Measurements from ENCODE around the gene MDH2. TPM values are rescaled to one million over a fixed set of nuclear protein-coding genes. Genes with fewer than 3 reads are reported as not detected.
"Not testable (repeated sequence)": the region's sequence is repeated elsewhere in the genome, so short reads cannot be mapped to it uniquely, and the experiment has no call there.

Gene MDH2
- total RNA-seq, 1 donor from 2014 or later: 639 TPM

DNA sequence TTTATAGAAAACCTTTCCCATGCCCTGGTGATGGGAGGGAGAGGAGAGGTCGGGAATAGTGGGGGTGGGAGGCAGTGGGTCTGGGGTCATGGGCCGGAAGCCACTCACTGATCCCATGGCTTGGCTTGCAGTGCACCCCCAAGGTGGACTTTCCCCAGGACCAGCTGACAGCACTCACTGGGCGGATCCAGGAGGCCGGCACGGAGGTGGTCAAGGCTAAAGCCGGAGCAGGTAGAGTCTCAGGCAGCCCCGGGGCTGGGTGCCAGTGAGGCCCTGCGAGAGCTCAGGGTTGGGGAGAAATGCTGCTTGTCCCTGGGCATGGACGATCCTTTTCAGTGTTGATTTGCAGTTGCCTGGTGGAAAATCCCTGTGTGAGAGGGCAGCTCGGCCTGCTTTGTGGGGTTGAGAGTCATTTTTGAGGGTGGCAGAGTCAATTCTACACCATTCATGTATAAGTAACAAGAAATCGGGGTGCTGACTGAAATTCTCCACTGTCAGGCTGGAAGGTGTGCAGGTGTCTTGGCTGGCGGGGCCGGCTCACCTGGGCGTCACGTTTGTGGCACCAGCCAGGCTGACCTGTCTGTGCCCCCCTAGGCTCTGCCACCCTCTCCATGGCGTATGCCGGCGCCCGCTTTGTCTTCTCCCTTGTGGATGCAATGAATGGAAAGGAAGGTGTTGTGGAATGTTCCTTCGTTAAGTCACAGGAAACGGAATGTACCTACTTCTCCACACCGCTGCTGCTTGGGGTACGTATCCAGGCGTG lies 16.5 kb downstream of the MDH2 start:
- ATAC-seq (ENCODE audit: poor library complexity): no peak
- DNase-seq: no peak
- intact Hi-C loops (cut with DNase I): no loop called here

GRCh38 chr7:76065016-76065612 lies 17.2 kb downstream of the MDH2 start:
- DNase-seq (no peak), ATAC-seq (ENCODE audit: poor library complexity) (no peak)
- intact Hi-C loops (cut with DNase I): no loop called here

DNA sequence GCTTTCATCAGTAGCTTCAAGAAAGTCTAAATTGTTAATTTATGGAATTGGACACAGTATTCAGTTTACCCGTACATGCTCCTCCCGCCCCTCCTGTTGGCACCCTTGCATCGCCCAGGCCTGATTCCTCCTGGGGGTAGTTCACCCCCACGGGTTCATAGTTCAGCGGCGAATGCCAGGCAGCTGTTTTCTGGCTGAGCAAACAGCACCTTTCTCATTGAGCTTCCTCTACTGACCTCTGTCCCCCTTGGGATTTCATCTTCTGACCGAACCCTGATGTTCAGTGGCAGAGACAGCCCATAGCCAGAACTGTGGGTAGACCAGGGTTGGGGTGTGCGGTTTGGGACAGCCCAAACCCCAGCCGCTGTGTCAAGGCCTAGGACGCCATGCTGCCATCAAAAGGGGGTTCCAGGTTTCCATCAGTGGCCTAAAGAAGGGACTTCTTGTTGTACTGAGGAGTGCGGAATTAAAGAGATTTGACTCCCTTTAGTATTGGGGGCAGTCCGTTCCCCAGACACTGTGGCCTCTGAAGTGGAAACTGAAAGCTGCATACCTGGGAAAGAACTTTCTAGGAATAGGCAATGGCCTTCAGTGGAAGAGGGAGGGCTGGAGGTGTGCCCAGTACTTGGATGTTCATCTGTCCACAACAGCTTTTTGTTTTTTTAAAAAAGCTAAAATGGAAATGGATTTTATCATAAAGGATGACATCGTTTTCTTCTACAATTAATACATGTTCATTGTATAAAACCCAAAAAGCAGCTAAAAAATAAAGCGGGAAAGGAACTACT lies 19.0 kb downstream of the MDH2 start:
- intact Hi-C loops (cut with DNase I): no loop called here
- ATAC-seq (ENCODE audit: poor library complexity) (no peak), DNase-seq (no peak)

GRCh38 chr7:76069238-76069638 lies 21.3 kb downstream of the MDH2 start:
- peak; percentile 85 for ATAC-seq (ENCODE audit: poor library complexity)
- intact Hi-C loops (cut with DNase I): no loop called here
- DNase-seq: peak; percentile 80

DNA sequence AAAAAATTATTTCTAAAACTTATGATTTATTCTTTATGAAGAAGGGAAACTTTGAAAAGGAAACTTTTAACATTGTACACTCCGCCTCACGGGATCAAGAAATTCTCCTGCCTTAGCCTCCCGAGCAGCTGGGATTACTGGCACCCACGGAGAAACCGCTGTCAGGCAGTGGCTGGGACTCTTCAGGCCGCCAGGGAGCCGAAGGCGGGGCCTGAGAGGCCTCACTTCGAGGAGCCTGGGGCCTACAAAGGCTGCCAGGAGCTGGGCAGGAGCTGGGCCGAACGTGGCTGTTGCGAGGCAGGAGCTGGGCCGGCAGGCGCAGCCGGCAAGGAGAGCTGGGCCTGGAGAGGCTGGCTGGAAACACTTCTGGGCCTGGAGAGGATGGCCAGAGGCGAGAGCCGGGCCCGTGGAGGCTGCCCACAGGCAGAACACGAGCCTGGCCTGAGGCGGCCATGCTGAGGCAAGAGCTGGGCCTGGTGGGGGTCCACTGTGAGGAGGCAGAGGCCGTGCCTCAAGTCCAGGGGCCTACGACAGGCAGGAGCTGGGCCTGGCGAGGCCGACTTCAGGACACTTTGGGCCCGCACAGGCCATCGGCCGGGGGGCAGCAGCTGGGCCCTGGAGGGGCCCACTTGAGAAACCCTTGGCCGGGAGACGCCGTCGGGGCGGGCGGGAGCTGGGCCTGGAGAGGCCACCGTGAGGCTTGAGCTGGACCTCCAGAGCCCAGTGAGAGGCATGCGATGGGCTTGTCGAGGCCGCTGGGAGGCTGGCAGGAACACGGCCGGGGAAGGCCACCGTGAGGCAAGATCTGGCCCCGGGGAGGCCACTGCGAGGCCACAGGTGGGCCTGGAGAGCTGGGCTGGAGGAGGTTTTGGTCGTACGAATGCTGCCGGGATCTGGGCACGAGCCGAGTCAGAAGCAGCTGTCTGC lies 23.7 kb downstream of the MDH2 start:
- intact Hi-C loops (cut with DNase I): no loop called here
- DNase-seq (peak; percentile 72), ATAC-seq (ENCODE audit: poor library complexity) (no peak)

DNA sequence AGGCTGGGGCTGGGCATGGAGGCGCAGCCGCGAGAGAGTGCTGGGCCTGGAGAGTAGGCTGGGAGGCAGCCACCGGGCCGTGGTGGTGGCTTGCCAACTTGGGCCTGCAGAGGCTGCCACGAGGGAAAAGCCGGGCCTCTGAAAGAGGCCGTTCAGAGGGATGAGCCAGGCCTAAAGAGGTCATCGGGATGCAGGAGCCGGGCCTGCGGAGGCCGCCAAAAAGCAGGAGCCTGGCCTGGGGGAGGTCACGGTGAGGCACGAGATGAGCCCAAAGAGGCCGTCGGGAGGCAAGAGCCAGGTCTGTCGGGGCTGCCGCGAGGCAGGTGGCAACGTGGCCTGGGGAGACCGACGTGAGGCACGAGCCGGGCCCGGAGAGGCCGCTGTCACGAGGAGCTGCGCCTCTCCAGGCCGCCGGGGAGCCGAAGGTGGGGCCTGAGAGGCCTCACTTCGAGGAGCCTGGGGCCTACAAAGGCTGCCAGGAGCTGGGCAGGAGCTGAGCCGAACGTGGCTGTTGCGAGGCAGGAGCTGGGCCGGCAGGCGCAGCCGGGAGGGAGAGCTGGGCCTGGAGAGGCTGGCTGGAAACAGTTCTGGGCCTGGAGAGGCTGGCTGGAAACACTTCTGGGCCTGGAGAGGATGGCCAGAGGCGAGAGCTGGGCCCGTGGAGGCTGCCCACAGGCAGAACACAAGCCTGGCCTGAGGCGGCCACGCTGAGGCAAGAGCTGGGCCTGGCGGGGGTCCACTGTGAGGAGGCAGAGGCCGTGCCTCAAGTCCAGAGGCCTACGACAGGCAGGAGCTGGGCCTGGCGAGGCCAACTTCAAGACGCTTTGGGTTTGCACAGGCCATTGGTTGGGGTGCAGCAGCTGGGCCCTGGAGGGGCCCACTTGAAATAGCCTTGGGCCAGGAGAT lies 24.6 kb downstream of the MDH2 start:
- no peak for ATAC-seq (ENCODE audit: poor library complexity)
- intact Hi-C loops (cut with DNase I): no loop called here
- DNase-seq: no peak

- ATAC-seq (ENCODE audit: poor library complexity) (no peak), DNase-seq (no peak)
- intact Hi-C loops (cut with DNase I): no loop called here
Measured at GRCh38 chr7:76073335-76073990, 25.6 kb downstream of the MDH2 start.

DNA sequence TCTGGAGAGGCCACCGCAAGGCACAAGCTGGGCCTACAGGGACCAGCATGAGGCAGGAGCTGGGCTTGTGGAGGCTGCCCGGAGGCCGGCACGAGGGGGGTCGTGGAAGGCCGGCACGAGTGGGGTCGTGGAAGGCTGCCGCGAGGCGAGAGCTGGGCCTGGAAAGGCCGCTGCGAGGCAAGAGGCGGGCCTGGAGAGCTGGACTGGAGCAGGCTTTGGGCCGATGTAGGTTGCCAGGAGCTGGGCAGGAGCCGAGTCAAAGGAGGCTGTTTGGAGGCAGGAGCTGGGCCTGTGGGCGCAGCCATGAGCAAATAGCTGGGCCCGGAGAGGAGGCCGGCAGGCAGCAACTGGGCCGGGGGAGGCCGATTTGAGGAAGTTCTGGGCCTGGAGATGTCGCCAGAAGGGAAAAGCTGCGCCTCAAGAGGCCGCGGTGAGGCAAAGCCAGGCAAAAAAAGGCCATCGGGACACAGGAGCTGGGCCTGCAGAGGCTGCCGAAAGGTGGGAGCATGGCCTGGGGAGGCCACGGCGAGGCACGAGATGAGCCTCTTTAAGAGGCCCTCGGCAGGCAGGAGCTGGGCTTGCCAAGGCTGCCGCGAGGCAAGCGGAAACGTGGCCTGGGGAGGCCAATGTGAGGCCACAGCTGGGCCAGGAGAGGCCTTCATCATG lies 26.5 kb downstream of the MDH2 start:
- intact Hi-C loops (cut with DNase I): no loop called here
- DNase-seq (no peak), ATAC-seq (ENCODE audit: poor library complexity) (no peak)

GRCh38 chr7:76074972-76075370 lies 27.1 kb downstream of the MDH2 start:
- ATAC-seq (ENCODE audit: poor library complexity) (no peak), DNase-seq (no peak)
- intact Hi-C loops (cut with DNase I): no loop called here

- ATAC-seq (ENCODE audit: poor library complexity): no peak
Measured at GRCh38 chr7:76076995-76077394, 29.1 kb downstream of the MDH2 start.

DNA sequence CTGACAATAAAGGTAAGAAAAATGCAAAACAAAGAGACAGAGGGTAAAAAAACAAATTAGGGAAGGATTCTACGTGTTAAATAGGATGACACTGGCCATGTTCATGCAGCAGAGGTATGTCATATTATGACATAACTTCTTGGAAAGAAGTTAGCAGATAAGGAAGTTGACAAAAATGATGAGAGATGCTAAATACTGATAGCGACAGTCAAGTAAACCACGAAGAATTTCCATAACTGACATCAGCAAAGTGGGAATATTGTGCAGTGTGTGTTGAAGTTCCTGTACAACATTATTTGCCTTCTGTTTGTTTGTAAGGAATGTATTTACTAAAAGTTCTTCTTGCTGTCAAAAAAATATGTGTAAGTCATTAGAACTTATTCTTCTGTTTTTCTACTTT lies 29.5 kb downstream of the MDH2 start:
- ATAC-seq (ENCODE audit: poor library complexity) (no peak), DNase-seq (no peak)
- intact Hi-C loops (cut with DNase I): no loop called here

More at GRCh38 chr7:76076995-76077394, 29.1 kb downstream of the MDH2 start:
- intact Hi-C loops (cut with DNase I): no loop called here
- DNase-seq: no peak

- no peak for DNase-seq
- intact Hi-C loops (cut with DNase I): no loop called here
- ATAC-seq (ENCODE audit: poor library complexity): no peak
Measured at GRCh38 chr7:76080204-76080603, 32.3 kb downstream of the MDH2 start.

GRCh38 chr7:76084115-76084514 lies 36.2 kb downstream of the MDH2 start:
- intact Hi-C loops (cut with DNase I); ATAC-seq (ENCODE audit: poor library complexity); DNase-seq: not testable (repeated sequence)

DNA sequence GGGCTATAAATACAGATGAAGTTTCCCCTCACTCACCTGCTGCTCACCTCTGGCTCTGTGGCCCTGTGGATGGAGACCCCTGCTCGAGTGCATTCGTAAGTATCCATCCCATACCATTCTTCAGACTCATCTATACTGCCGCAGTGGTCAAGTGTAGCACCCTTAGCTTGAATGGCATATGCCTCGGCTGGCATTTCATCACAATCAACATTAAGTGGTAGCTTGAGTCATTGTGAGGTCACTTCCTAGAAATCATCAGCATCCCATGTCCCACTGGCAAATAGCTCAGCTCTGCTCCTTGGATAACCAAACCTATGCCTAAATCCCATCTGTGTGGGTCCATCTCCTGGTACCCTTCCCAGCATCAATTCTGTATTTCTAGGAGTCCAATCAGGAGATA lies 38.2 kb downstream of the MDH2 start:
- intact Hi-C loops (cut with DNase I): no loop called here
- DNase-seq (no peak), ATAC-seq (ENCODE audit: poor library complexity) (no peak)

DNA sequence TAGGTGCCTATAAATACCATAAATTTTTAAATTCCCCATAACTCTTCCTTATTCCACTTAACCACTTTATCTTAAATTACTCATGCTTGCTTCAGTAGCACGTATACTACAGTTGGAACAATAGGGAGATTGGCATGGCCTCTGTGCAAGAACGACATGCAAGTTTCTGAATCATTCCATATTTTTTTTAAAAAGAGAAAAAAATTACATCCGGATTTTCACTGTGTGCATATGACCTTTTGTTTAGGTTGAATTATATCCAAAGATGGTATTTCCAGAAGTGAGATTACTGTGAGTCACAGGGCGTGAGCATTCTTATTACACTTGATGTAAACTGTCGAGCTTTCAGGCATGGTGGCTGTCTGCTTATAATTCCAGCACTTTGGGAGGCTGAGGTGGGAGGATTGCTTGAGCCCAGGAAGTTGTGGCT lies 39.5 kb downstream of the MDH2 start:
- DNase-seq; ATAC-seq (ENCODE audit: poor library complexity); intact Hi-C loops (cut with DNase I): not testable (repeated sequence)

- intact Hi-C loops (cut with DNase I): no loop called here
- DNase-seq (no peak), ATAC-seq (ENCODE audit: poor library complexity) (no peak)
Measured at GRCh38 chr7:76089865-76090475, 42.1 kb downstream of the MDH2 start.

Data from Right ventricle myocardium superior (tissue), 1 donor.